DMS153 treated with DMSO at 0.1 percent for 48 hours (cell line): ENCODE data around the gene CCDC7.
"Not testable (repeated sequence)": the region's sequence is repeated elsewhere in the genome, so short reads cannot be mapped to it uniquely, and the experiment has no call there.

ENCODE experiments used
- DNase-seq: peaks from one replicate; lab custom pipeline; 2025; ENCODE audit not compliant: unreplicated experiment; lab: John Stamatoyannopoulos, UW

The CCDC7 gene

GRCh38 chr10:32865170-32865569, 419.2 kb downstream of the CCDC7 start:
- DNase-seq, result no peak

- no peak for DNase-seq
Measured at GRCh38 chr10:32877915-32878314, 432.0 kb downstream of the CCDC7 start.

DNA sequence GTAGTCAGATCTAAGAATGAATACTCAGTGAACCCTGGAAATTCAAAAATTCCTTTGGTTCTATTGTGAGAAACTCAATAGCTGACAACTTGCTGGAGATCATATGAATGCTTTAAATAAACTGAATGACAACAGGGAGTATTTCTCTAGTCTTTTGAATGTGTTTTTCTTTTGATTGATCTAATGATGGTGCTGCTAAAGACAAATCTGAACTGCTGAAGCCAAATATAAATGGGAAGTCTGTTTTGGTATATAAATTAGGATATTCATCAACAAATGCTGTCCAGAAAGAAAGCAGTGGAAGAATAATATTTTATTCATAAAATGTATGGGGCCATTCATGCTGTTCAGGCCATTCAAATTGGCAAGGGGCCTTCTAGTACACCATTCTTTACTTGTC, 432.7 kb downstream of the CCDC7 start:
- DNase-seq, result no peak

GRCh38 chr10:32882076-32882475, 436.1 kb downstream of the CCDC7 start:
- no peak for DNase-seq

- DNase-seq, result no peak
Measured at GRCh38 chr10:32887481-32887880, 441.5 kb downstream of the CCDC7 start.

DNA sequence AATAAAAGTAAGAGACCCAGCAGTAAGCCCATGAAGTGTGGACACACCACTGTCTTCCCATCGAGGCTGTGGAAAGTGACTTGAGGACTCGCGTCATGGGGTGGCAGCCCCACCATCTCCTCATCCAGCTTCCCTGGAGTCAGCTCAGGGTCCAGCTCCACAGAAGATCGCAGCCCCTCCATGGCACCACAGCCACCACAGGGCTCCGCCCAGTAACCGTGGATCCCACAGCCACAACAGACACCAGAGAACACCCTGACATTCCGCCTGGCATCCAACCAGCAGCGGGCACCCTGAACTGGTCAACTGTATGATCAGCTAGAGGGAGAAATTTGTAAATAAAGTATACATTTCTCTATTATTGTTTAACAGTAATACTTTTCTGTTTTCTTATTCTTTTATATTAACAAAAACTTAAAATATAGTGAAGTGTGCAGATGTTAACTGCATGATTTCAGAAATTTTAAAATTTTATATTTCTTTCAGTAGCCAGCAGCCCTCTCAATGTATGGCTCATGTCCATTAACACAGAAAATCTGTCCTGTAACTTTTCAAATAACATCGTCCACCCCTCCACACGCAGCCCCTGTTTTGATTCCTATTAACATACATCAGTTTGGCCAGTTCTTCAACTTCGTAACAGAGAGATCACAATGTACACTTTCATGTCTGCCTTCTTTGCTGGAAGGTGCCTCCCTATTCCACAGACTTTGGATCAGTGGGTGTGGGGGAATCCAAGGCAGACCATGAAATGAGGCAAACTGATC, 442.4 kb downstream of the CCDC7 start:
- DNase-seq, result no peak

GRCh38 chr10:32889631-32890212, 443.8 kb downstream of the CCDC7 start:
- no peak for DNase-seq

- no peak for DNase-seq
Measured at GRCh38 chr10:32890444-32890843, 444.5 kb downstream of the CCDC7 start.

- DNase-seq, result no peak
Measured at GRCh38 chr10:32891261-32891660, 445.3 kb downstream of the CCDC7 start.

- no peak for DNase-seq
Measured at GRCh38 chr10:32893434-32893833, 447.5 kb downstream of the CCDC7 start.

- no peak for DNase-seq
Measured at GRCh38 chr10:32893916-32894664, 448.1 kb downstream of the CCDC7 start.

- not testable (repeated sequence) for DNase-seq
Measured at GRCh38 chr10:32895200-32895968, 449.4 kb downstream of the CCDC7 start.

DNA sequence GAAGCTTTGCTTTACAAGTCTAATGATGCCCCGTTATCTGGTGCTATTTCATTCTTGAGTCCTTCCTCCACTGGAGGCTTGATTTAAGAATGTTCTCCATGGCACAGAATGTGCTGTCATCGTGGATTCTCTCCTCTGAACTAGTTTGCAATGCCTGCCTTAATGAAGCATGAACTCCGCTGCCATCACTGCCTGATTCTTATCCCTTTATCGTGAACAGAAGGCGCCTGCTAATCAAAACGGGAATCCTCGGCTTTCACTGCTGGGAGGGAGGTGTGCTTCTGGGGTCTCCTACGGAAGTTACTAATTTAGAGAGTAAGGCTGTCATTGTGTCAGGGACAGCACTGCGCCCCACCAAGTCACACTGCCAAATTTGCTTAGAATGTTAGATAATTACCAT, 455.9 kb downstream of the CCDC7 start:
- no peak for DNase-seq

- DNase-seq, result no peak
Measured at GRCh38 chr10:32905466-32905865, 459.5 kb downstream of the CCDC7 start.

GRCh38 chr10:32906595-32906994, 460.7 kb downstream of the CCDC7 start:
- DNase-seq, result no peak

GRCh38 chr10:32909456-32909855, 463.5 kb downstream of the CCDC7 start:
- DNase-seq, result no peak

DNA sequence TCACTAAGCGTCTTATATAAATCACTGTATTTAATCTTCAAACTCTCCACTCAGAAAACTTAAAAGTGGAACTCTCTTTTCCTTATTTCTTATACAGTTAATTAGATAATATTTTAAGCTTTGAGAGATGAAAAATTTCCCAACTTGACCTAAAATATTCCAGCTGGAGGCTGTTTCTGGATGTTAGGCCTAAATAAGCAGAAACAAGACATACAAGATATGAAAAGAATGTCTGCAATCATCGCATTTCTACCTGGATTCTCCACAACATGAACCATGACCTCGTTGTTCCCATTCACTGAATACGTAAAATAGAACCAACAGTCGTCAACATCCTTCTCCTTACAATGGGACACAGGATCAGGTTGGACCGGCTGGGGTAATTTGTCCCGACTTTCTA, 464.0 kb downstream of the CCDC7 start:
- not testable (repeated sequence) for DNase-seq

DNA sequence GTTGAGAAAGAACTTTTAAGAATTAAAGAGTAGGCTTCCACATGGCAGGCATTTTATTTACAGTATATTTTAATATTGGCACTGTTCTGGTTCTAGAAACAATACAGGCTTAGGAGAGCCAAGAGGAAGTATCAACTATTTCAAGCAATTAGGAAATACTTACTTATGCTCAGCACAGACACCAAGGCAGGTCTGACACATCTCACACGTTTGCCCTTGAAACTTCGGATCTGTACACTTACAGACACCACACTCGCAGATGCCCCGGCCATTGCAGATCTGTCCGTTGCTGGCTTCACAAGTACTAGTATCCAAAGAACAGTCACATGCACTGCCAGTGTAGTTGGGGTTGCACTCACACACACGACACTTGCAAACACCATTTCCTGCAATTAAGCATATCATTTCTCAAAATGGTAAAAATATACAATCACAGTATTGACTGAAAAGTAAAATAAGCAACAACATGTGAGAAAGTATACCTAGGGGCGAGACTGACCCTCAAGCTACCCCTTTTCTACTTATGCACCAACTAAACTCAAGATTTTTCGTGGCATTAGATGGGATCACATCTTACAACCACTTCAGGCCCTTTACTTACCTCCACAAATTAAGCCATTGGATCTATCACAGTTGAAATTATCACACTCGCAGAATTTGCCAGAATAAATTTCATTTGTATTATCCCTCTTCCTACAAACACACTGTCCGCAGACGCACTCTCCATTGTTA, 465.5 kb downstream of the CCDC7 start:
- DNase-seq, result no peak

DNA sequence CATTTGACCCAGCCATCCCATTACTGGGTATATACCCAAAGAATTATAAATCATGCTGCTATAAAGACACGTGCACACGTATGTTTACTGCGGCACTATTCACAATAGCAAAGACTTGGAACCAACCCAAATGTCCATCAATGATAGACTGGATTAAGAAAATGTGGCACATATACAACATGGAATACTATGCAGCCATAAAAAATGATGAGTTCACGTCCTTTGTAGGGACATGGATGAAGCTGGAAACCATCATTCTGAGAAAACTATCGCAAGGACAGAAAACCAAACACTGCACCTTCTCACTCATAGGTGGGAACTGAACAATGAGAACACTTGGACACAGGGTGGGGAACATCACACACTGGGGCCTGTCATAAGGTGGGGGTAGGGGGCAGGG, 471.9 kb downstream of the CCDC7 start:
- not testable (repeated sequence) for DNase-seq

- no peak for DNase-seq
Measured at GRCh38 chr10:32922170-32922569, 476.2 kb downstream of the CCDC7 start.

- no peak for DNase-seq
Measured at GRCh38 chr10:32923134-32923533, 477.2 kb downstream of the CCDC7 start.
